IPS-18a (cell line): ENCODE results near the gene OR56A5.

Source experiments
- H3K27ac ChIP-seq: one replicate; pipeline ENCODE4 v1.5.1; 2013; ENCODE audit warnings: low read length
- H3K27me3 ChIP-seq: one replicate; pipeline ENCODE4 v1.6.1; 2013; ENCODE audit warnings: mild to moderate bottlenecking, low read length; ENCODE audit not compliant: control insufficient read depth, insufficient read depth
- H3K36me3 ChIP-seq: one replicate; pipeline ENCODE4 v1.6.1; 2013; ENCODE audit warnings: low read depth, low read length; ENCODE audit not compliant: control insufficient read depth
- H3K4me1 ChIP-seq: one replicate; pipeline ENCODE4 v1.6.1; 2013; ENCODE audit warnings: low read depth, low read length; ENCODE audit not compliant: control insufficient read depth
- H3K4me3 ChIP-seq: one replicate; pipeline ENCODE4 v1.5.1; 2013; ENCODE audit warnings: low read length
- H3K9ac ChIP-seq: one replicate; pipeline ENCODE4 v1.6.1; 2013; ENCODE audit warnings: mild to moderate bottlenecking, low read length, moderate library complexity
- H3K9me3 ChIP-seq: one replicate; pipeline ENCODE4 v1.6.1; 2013; ENCODE audit warnings: low read depth, low read length; ENCODE audit not compliant: control insufficient read depth

Gene OR56A5

GRCh38 chr11:5930614-5931013, 37.7 kb downstream of the OR56A5 start:
- Histone ChIP-seq H3K4me1 (no peaks in the 10 kb centered on the region), H3K36me3 (no peaks in the 10 kb centered on the region), H3K27me3 (no peaks in the 10 kb centered on the region), H3K9me3 (no peaks in the 10 kb centered on the region), H3K9ac (no peak overlapping the region), H3K27ac (no peak overlapping the region), H3K4me3 (no peak overlapping the region)

- no peaks in the 10 kb centered on the region for H3K27me3 ChIP-seq
- H3K4me3 ChIP-seq, result no peak overlapping the region
These were observed 38.5 kb downstream of the OR56A5 start for GRCh38 chr11:5929571-5930368.

GRCh38 chr11:5928811-5929210, 39.5 kb downstream of the OR56A5 start:
- H3K36me3 ChIP-seq, result no peaks in the 10 kb centered on the region
- no peak overlapping the region for H3K27ac ChIP-seq
- H3K4me3 ChIP-seq, result no peak overlapping the region
- no peaks in the 10 kb centered on the region for H3K27me3 ChIP-seq
- no peaks in the 10 kb centered on the region for H3K4me1 ChIP-seq
- no peak overlapping the region for H3K9ac ChIP-seq
- no peaks in the 10 kb centered on the region for H3K9me3 ChIP-seq

More at GRCh38 chr11:5929571-5930368, 38.5 kb downstream of the OR56A5 start:
- no peaks in the 10 kb centered on the region for H3K9me3 ChIP-seq
- no peaks in the 10 kb centered on the region for H3K4me1 ChIP-seq
- no peak overlapping the region for H3K27ac ChIP-seq
- H3K9ac ChIP-seq, result no peak overlapping the region
- no peaks in the 10 kb centered on the region for H3K36me3 ChIP-seq

DNA sequence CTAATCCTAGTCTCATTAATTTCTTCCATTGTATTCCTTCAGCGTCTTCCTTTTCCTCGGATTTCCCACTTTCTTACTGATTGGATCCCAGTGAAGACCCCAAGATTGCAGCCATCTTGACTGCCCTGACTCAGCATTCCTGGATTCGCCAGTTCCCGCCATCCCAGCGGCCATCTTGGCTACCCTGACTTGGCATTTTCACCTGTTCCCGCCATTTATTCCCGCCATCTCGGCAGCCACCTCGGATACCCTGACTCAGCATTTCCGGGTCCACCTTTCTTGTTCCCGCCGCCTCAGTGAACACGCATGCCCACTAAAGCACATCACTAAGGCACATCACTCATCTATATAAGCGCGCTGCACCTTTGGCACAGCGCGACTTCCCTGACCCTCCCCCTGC, 40.0 kb downstream of the OR56A5 start:
- no peaks in the 10 kb centered on the region for H3K27me3 ChIP-seq
- H3K4me3 ChIP-seq, result no peak overlapping the region
- no peaks in the 10 kb centered on the region for H3K4me1 ChIP-seq
- H3K9me3 ChIP-seq, result no peaks in the 10 kb centered on the region
- no peak overlapping the region for H3K27ac ChIP-seq
- H3K9ac ChIP-seq, result no peak overlapping the region
- no peaks in the 10 kb centered on the region for H3K36me3 ChIP-seq

GRCh38 chr11:5923794-5924193, 44.5 kb downstream of the OR56A5 start:
- H3K9ac ChIP-seq, result no peak overlapping the region
- no peaks in the 10 kb centered on the region for H3K36me3 ChIP-seq
- H3K4me1 ChIP-seq, result no peaks in the 10 kb centered on the region
- H3K4me3 ChIP-seq, result no peak overlapping the region
- H3K27me3 ChIP-seq, result no peaks in the 10 kb centered on the region
- no peak overlapping the region for H3K27ac ChIP-seq
- H3K9me3 ChIP-seq, result no peaks in the 10 kb centered on the region

GRCh38 chr11:5923427-5923776, 44.9 kb downstream of the OR56A5 start:
- Histone ChIP-seq H3K4me1 (no peaks in the 10 kb centered on the region), H3K9ac (no peak overlapping the region), H3K9me3 (no peaks in the 10 kb centered on the region), H3K4me3 (no peak overlapping the region), H3K36me3 (no peaks in the 10 kb centered on the region), H3K27me3 (no peaks in the 10 kb centered on the region), H3K27ac (no peak overlapping the region)

- H3K27ac ChIP-seq, result no peak overlapping the region
- H3K27me3 ChIP-seq, result no peaks in the 10 kb centered on the region
- no peaks in the 10 kb centered on the region for H3K36me3 ChIP-seq
- H3K9ac ChIP-seq, result no peak overlapping the region
- H3K4me3 ChIP-seq, result no peak overlapping the region
- no peaks in the 10 kb centered on the region for H3K4me1 ChIP-seq
- H3K9me3 ChIP-seq, result no peaks in the 10 kb centered on the region
These were observed 45.4 kb downstream of the OR56A5 start for GRCh38 chr11:5922749-5923426.
